Erythroblast (primary cell): Measurements from ENCODE around the gene TMEM170A.

Source experiments
- GATA1 ChIP-seq: IDR thresholded peaks from 2 replicates; pipeline ENCODE4 v1.6.1; 2011; ENCODE audit warnings: low read depth, mild to moderate bottlenecking, control low read depth, low read length, moderate library complexity
- POLR2A ChIP-seq: IDR thresholded peaks from 2 replicates; pipeline ENCODE4 v1.6.1; 2011; ENCODE audit warnings: mild to moderate bottlenecking, low read length

GRCh38 chr16:75482434-75483205, 18.1 kb upstream of the TMEM170A start:
- TF ChIP-seq POLR2A, result no peak
- no peak for TF ChIP-seq GATA1
